Esophagus squamous epithelium (tissue), 4 donors: Measurements from ENCODE around the gene CACNB4.

ENCODE experiments used
- POLR2A ChIP-seq, 4 donors: fragments of 450-650 bp; IDR thresholded peaks; one replicate each; pipeline ENCODE4 v1.6.1; 2017; ENCODE audit warnings: antibody characterized with exemption in 4 of 4, mild to moderate bottlenecking in 4 of 4, moderate library complexity in 3 of 4
- TF ChIP-seq, protein P1 (sequence below), 6 experiments: fragments of 450-650 bp in 4 of 6; fragments of 200-600 bp in 2 of 6; sonication (generic) in 2 of 6; IDR thresholded peaks; one replicate each; pipeline ENCODE4 v1.5.1; 2016 to 2019; ENCODE audit warnings: antibody characterized with exemption in 6 of 6, mild to moderate bottlenecking in 4 of 6, moderate library complexity in 4 of 6

DNA sequence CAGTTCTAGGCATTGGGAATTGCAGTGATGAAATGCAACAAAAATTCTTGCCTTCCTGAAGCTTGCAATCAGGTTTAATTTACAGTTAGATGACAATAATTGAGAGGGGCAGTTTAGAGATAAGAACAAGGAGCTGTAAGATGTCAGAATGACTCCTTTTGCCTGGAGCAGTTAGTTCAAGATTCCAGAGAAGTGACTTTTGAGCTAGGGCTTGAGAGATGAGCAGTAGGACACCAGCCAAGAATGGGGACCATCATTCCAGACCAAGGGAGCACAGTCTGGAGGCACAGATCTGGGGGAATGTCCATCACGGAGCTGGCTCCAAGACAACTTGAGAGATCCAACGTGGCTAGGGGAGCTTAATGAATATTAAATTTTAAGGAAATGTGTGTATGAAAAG lies 26.8 kb downstream of the CACNB4 start:
- TF ChIP-seq, protein P1, sequence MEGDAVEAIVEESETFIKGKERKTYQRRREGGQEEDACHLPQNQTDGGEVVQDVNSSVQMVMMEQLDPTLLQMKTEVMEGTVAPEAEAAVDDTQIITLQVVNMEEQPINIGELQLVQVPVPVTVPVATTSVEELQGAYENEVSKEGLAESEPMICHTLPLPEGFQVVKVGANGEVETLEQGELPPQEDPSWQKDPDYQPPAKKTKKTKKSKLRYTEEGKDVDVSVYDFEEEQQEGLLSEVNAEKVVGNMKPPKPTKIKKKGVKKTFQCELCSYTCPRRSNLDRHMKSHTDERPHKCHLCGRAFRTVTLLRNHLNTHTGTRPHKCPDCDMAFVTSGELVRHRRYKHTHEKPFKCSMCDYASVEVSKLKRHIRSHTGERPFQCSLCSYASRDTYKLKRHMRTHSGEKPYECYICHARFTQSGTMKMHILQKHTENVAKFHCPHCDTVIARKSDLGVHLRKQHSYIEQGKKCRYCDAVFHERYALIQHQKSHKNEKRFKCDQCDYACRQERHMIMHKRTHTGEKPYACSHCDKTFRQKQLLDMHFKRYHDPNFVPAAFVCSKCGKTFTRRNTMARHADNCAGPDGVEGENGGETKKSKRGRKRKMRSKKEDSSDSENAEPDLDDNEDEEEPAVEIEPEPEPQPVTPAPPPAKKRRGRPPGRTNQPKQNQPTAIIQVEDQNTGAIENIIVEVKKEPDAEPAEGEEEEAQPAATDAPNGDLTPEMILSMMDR (IDR thresholded peaks at IDR 0.05): no peak
- TF ChIP-seq POLR2A (IDR thresholded peaks at IDR 0.05): no peak
